CD4-positive, alpha-beta memory T cell (primary cell): ENCODE data around the gene WWC1. TPM values are rescaled to one million over a fixed set of nuclear protein-coding genes. Genes with fewer than 3 reads are reported as not detected.

Source experiments
- CTCF ChIA-PET: fragments of 350-600 bp; sonication (Branson Sonifier 250); formaldehyde crosslinking; loops from one replicate; lab custom pipeline; 2021; ENCODE audit warnings: inconsistent platforms; ENCODE audit not compliant: partially characterized antibody; lab: Charles Lee
- POLR2A ChIA-PET: fragments of 350-600 bp; sonication (Branson Sonifier 250); formaldehyde crosslinking; loops from one replicate; lab custom pipeline; 2021; ENCODE audit not compliant: partially characterized antibody; lab: Charles Lee
- DNase-seq, 5 donors: peaks; one replicate each; pipeline versions ENCODE4 v3.0.0 to v3.0.0-alpha.2; 2020 to 2022; ENCODE audit warnings: mixed read lengths in 1 of 5
- H3K27ac ChIP-seq: one replicate; pipeline ENCODE4 v1.7.0; 2013; ENCODE audit warnings: low read depth, low read length
- H3K27me3 ChIP-seq: 2 replicates; pipeline ENCODE4 v1.7.0; 2013; ENCODE audit warnings: mild to moderate bottlenecking, low read length, moderate library complexity; ENCODE audit not compliant: insufficient read depth
- H3K36me3 ChIP-seq: 2 replicates; pipeline ENCODE4 v1.7.0; 2013; ENCODE audit warnings: mild to moderate bottlenecking, low read length, moderate library complexity; ENCODE audit not compliant: insufficient read depth
- H3K4me1 ChIP-seq: 2 replicates; pipeline ENCODE4 v1.7.0; 2013; ENCODE audit warnings: mild to moderate bottlenecking, low read length, moderate library complexity; ENCODE audit not compliant: insufficient read depth
- H3K4me3 ChIP-seq, 2 donors: one replicate each; pipeline ENCODE4 v1.7.0; 2013; ENCODE audit warnings: low read length in 2 of 2, mild to moderate bottlenecking in 1 of 2
- H3K9me3 ChIP-seq, 2 donors: one replicate each; pipeline ENCODE4 v1.7.0; 2013; ENCODE audit warnings: low read length in 2 of 2, control low read depth in 1 of 2; ENCODE audit not compliant: control insufficient read depth in 1 of 2
- H3K27ac Mint-ChIP-seq, 7 donors: one replicate each; pipeline ENCODE4 v1.8.0; 2020 to 2021; ENCODE audit warnings: mixed read lengths in 7 of 7, mild to moderate bottlenecking in 6 of 7, inconsistent platforms in 3 of 7, moderate library complexity in 3 of 7
- H3K27me3 Mint-ChIP-seq, 2 donors: one replicate each; pipeline ENCODE4 v1.8.0; 2020 to 2021; ENCODE audit warnings: mixed read lengths in 2 of 2
- H3K36me3 Mint-ChIP-seq, 2 donors: one replicate each; pipeline ENCODE4 v1.8.0; 2020 to 2021; ENCODE audit warnings: mixed read lengths in 2 of 2, inconsistent platforms in 1 of 2, mild to moderate bottlenecking in 1 of 2
- H3K4me1 Mint-ChIP-seq, 4 donors: one replicate each; pipeline ENCODE4 v1.8.0; 2020 to 2021; ENCODE audit warnings: mixed read lengths in 4 of 4, mild to moderate bottlenecking in 1 of 4
- H3K4me3 Mint-ChIP-seq, 8 donors: one replicate each; pipeline ENCODE4 v1.8.0; 2020 to 2021; ENCODE audit warnings: mixed read lengths in 8 of 8, mild to moderate bottlenecking in 7 of 8, moderate library complexity in 6 of 8, inconsistent platforms in 3 of 8
- H3K9me3 Mint-ChIP-seq, 8 donors: one replicate each; pipeline ENCODE4 v1.8.0; 2020 to 2021; ENCODE audit warnings: mixed read lengths in 8 of 8, mild to moderate bottlenecking in 5 of 8, inconsistent platforms in 3 of 8, moderate library complexity in 1 of 8
- intact Hi-C: fragments of 100-400 bp; cut with micrococcal nuclease; formaldehyde crosslinking; loops from one replicate; pipeline ENCODE4 v1.15.1; 2023
- polyA plus RNA-seq, 2 donors: library from polyadenylated mRNA; unstranded; fragments of 300-500 nt; fragmentation: Illumina TruSeq; gene quantifications; one replicate each; pipeline ENCODE4 v1.2.3, GENCODE V29; 2021
- total RNA-seq, 2 experiments: library from RNA; stranded (reverse); gene quantifications; one replicate each; pipeline ENCODE4 v1.2.3, GENCODE V29; 2021

Gene WWC1
- total and polyA plus RNA-seq, 4 experiments from 2014 or later: 0.22 to 2.7 (median 1.5) TPM

- Histone ChIP-seq H3K36me3 (no peaks in the 10 kb centered on the region), H3K4me1 (no peaks in the 10 kb centered on the region), H3K27ac (no peak overlapping the region), H3K4me3 (no peak overlapping the region), H3K9me3 (no peaks in the 10 kb centered on the region), H3K27me3 (no peaks in the 10 kb centered on the region)
- CTCF ChIA-PET: no interaction called here
- peaks cover 0 to 1% of the 10 kb centered on the region in 2 donors for H3K27me3 Mint-ChIP-seq
- H3K36me3 Mint-ChIP-seq: no peaks in the 10 kb centered on the region
- H3K4me3 Mint-ChIP-seq: no peak overlapping the region
- H3K9me3 Mint-ChIP-seq: no peaks in the 10 kb centered on the region
- POLR2A ChIA-PET: no interaction called here
- H3K4me1 Mint-ChIP-seq: no peaks in the 10 kb centered on the region
- no peak overlapping the region for H3K27ac Mint-ChIP-seq
- intact Hi-C loops: no loop called here
- no peak for DNase-seq
Observed at GRCh38 chr5:168364151-168364661, 72.8 kb downstream of the WWC1 start.

GRCh38 chr5:168364750-168365550, 73.5 kb downstream of the WWC1 start:
- Histone ChIP-seq H3K36me3 (no peaks in the 10 kb centered on the region), H3K27me3 (no peaks in the 10 kb centered on the region), H3K9me3 (no peaks in the 10 kb centered on the region), H3K4me1 (no peaks in the 10 kb centered on the region), H3K27ac (no peak overlapping the region), H3K4me3 (no peak overlapping the region)
- H3K9me3 Mint-ChIP-seq: no peaks in the 10 kb centered on the region
- no peak overlapping the region for H3K4me3 Mint-ChIP-seq
- no peaks in the 10 kb centered on the region for H3K36me3 Mint-ChIP-seq
- ChIA-PET POLR2A (no interaction called here), CTCF (no interaction called here)
- no peaks in the 10 kb centered on the region for H3K4me1 Mint-ChIP-seq
- DNase-seq: no peak
- H3K27ac Mint-ChIP-seq: no peak overlapping the region
- peaks cover 0 to 1% of the 10 kb centered on the region in 2 donors for H3K27me3 Mint-ChIP-seq
- intact Hi-C loops: no loop called here

GRCh38 chr5:168365581-168366081, 74.2 kb downstream of the WWC1 start:
- Mint-ChIP-seq H3K27ac (no peak overlapping the region), H3K27me3 (peaks cover 0 to 1% of the 10 kb centered on the region in 2 donors), H3K4me1 (no peaks in the 10 kb centered on the region), H3K36me3 (no peaks in the 10 kb centered on the region), H3K4me3 (no peak overlapping the region), H3K9me3 (no peaks in the 10 kb centered on the region)
- ChIA-PET POLR2A (no interaction called here), CTCF (no interaction called here)
- Histone ChIP-seq H3K27ac (no peak overlapping the region), H3K27me3 (no peaks in the 10 kb centered on the region), H3K36me3 (no peaks in the 10 kb centered on the region), H3K9me3 (no peaks in the 10 kb centered on the region), H3K4me1 (no peaks in the 10 kb centered on the region), H3K4me3 (no peak overlapping the region)
- no peak for DNase-seq
- intact Hi-C loops: no loop called here

GRCh38 chr5:168366116-168366515, 74.7 kb downstream of the WWC1 start:
- Histone ChIP-seq H3K9me3 (no peaks in the 10 kb centered on the region), H3K4me3 (no peak overlapping the region), H3K27ac (no peak overlapping the region), H3K4me1 (no peaks in the 10 kb centered on the region), H3K36me3 (no peaks in the 10 kb centered on the region), H3K27me3 (no peaks in the 10 kb centered on the region)
- ChIA-PET CTCF (no interaction called here), POLR2A (no interaction called here)
- no peak for DNase-seq
- H3K27me3 Mint-ChIP-seq: peaks cover 0 to 1% of the 10 kb centered on the region in 2 donors
- no peaks in the 10 kb centered on the region for H3K36me3 Mint-ChIP-seq
- intact Hi-C loops: no loop called here
- H3K27ac Mint-ChIP-seq: peak overlapping the region in 1 of 7 donors; percentile 71
- no peaks in the 10 kb centered on the region for H3K9me3 Mint-ChIP-seq
- no peak overlapping the region for H3K4me3 Mint-ChIP-seq
- H3K4me1 Mint-ChIP-seq: no peaks in the 10 kb centered on the region

DNA sequence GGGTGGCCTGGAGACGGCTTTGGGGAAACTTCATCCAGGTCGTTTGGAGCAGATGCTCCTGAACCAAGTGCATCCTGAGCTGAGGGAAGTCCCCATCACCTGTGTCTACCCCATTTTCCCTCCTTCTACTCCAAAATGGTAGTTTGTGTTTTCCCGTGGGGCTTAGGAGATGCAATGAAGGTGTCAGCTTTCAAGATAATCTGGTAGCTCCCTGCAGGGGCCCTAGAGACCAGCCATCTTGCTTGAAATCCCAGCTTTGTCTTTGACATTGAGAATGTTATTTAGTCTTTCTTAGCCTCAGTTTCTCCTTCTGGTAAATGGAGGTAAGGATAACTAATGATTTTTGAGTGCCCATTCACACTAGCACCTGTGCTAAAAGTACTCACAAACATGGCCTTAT, 77.4 kb downstream of the WWC1 start:
- Histone ChIP-seq H3K27ac (no peak overlapping the region), H3K36me3 (no peaks in the 10 kb centered on the region), H3K4me3 (no peak overlapping the region), H3K9me3 (no peaks in the 10 kb centered on the region), H3K27me3 (no peaks in the 10 kb centered on the region), H3K4me1 (no peaks in the 10 kb centered on the region)
- ChIA-PET POLR2A (interaction anchor here (2.3 kb wide), 1 partner anchor 14 kb away, joined by 6 read pairs; no protein-coding TSS in a partner anchor), CTCF (interaction anchor here (1.1 kb wide), 1 partner anchor 99 kb away, joined by 3 read pairs; no protein-coding TSS in a partner anchor)
- no peaks in the 10 kb centered on the region for H3K27me3 Mint-ChIP-seq
- no peaks in the 10 kb centered on the region for H3K36me3 Mint-ChIP-seq
- H3K27ac Mint-ChIP-seq: no peak overlapping the region
- H3K4me1 Mint-ChIP-seq: no peaks in the 10 kb centered on the region
- intact Hi-C loops: no loop called here
- no peaks in the 10 kb centered on the region for H3K9me3 Mint-ChIP-seq
- no peak for DNase-seq
- no peak overlapping the region for H3K4me3 Mint-ChIP-seq

DNA sequence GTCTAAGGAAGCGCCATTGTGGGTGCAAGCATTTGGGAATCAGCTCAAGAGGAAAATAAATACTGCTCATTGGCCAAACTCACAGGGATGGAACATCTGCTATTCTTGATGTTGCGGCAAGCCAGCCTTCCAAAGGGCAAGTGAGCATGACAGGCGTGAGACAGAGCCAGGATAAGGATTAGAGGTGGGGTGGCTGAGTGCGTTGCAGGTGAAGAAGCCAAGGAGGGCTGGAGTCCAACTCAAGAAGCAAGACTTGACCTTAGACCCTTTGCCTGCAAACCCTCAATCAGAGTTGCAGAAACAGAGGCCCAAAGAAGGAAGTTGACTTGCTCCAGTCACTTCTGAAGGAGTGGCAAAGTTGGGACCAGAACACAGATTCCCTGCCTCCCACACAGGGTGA, 79.4 kb downstream of the WWC1 start:
- Histone ChIP-seq H3K27ac (no peak overlapping the region), H3K27me3 (no peaks in the 10 kb centered on the region), H3K9me3 (no peaks in the 10 kb centered on the region), H3K36me3 (no peaks in the 10 kb centered on the region), H3K4me1 (no peaks in the 10 kb centered on the region), H3K4me3 (no peak overlapping the region)
- Mint-ChIP-seq H3K4me1 (no peaks in the 10 kb centered on the region), H3K36me3 (no peaks in the 10 kb centered on the region), H3K27me3 (no peaks in the 10 kb centered on the region), H3K9me3 (no peaks in the 10 kb centered on the region), H3K27ac (peak overlapping the region in 1 of 7 donors; percentile 1), H3K4me3 (no peak overlapping the region)
- no peak for DNase-seq
- POLR2A ChIA-PET: no interaction called here
- intact Hi-C loops: no loop called here
- CTCF ChIA-PET: no interaction called here

DNA sequence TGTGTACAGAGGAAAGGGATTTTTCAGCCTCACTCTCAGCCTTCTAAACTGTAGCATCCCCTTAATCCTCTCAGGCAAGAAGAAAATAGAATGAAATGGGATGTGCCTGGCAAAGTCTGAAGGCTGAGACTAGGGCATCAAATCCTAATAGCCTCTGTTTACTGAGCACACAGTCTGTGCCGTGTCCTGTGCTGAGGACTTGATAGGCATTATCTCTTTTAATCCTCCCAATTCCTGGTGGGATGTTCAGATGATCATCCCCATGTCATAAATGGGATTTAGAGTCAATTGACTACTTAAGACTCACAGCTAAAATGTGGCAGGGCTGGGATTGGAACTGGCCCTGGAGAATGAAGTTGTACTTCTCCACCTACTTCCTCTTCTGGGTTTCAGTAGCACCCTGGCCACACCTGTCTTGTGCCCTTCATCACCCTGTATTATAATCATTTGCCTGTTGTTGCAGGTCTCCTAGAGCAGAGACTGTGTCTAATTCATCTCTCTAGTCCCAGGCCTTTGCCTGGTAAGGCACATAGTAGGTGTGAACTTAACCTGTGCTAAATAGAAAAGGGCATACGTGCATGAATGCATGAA, 81.0 kb downstream of the WWC1 start:
- no peak overlapping the region for H3K27ac ChIP-seq
- Mint-ChIP-seq H3K36me3 (no peaks in the 10 kb centered on the region), H3K9me3 (no peaks in the 10 kb centered on the region), H3K4me3 (no peak overlapping the region), H3K27me3 (no peaks in the 10 kb centered on the region), H3K4me1 (peaks cover 8 to 14% (median 13%) of the 10 kb centered on the region in 4 donors), H3K27ac (peak overlapping the region in 1 of 7 donors; percentile 15)
- H3K4me1 ChIP-seq: peaks cover 9% of the 10 kb centered on the region
- intact Hi-C loops: no loop called here
- H3K4me3 ChIP-seq: no peak overlapping the region
- DNase-seq: no peak
- CTCF ChIA-PET: no interaction called here
- POLR2A ChIA-PET: no interaction called here
- H3K36me3 ChIP-seq: no peaks in the 10 kb centered on the region
- H3K27me3 ChIP-seq: no peaks in the 10 kb centered on the region
- H3K9me3 ChIP-seq: no peaks in the 10 kb centered on the region
